ENCODE results near the gene SLAMF8.

SLAMF8 gene

GRCh38 chr1:159854116-159854692 is 27.5 kb downstream of the SLAMF8 start:
- peak overlapping the region; percentile 78 for H3K4me3 ChIP-seq
- no peak for TF ChIP-seq CTCF (IDR thresholded peaks at IDR 0.05)
- DNase-seq (ENCODE audit: low spot score) = peak; percentile 86
- peak overlapping the region; percentile 95 to 96 for H3K27ac ChIP-seq

GRCh38 chr1:159854693-159855192 is 28.1 kb downstream of the SLAMF8 start:
- H3K4me3 ChIP-seq = peak overlapping the region; percentile 78
- peak overlapping the region; percentile 95 to 96 for H3K27ac ChIP-seq
- DNase-seq (ENCODE audit: low spot score) = peak; percentile 91
- TF ChIP-seq CTCF (IDR thresholded peaks at IDR 0.05) = no peak

GRCh38 chr1:159855709-159856108 is 29.0 kb downstream of the SLAMF8 start:
- DNase-seq (ENCODE audit: low spot score) = no peak
- Histone ChIP-seq H3K27ac (peak overlapping the region; percentile 95 to 96), H3K4me3 (peak overlapping the region; percentile 78)
- no peak for TF ChIP-seq CTCF (IDR thresholded peaks at IDR 0.05)

GRCh38 chr1:159856576-159856975 is 29.9 kb downstream of the SLAMF8 start:
- H3K27ac ChIP-seq = no peak overlapping the region
- DNase-seq (ENCODE audit: low spot score) = no peak
- TF ChIP-seq CTCF (IDR thresholded peaks at IDR 0.05) = no peak
- no peak overlapping the region for H3K4me3 ChIP-seq

- no peak for DNase-seq (ENCODE audit: low spot score)
- no peak for TF ChIP-seq CTCF (IDR thresholded peaks at IDR 0.05)
- Histone ChIP-seq H3K4me3 (no peak overlapping the region), H3K27ac (no peak overlapping the region)
These were observed 31.2 kb downstream of the SLAMF8 start for GRCh38 chr1:159857889-159858288.

- H3K4me3 ChIP-seq = no peak overlapping the region
- no peak for DNase-seq (ENCODE audit: low spot score)
- H3K27ac ChIP-seq = peak overlapping the region in 1 of 2 donors; percentile 9
- TF ChIP-seq CTCF (IDR thresholded peaks at IDR 0.05) = no peak
These were observed 33.2 kb downstream of the SLAMF8 start for GRCh38 chr1:159859767-159860322.

- TF ChIP-seq CTCF (IDR thresholded peaks at IDR 0.05) = no peak
- DNase-seq (ENCODE audit: low spot score) = no peak
- Histone ChIP-seq H3K4me3 (no peak overlapping the region), H3K27ac (peak overlapping the region in 1 of 2 donors; percentile 9)
These were observed 33.8 kb downstream of the SLAMF8 start for GRCh38 chr1:159860456-159860855.
